Nephron (organoid): ENCODE measurements around the gene NRXN2.
A peak's percentile ranks its signal among the peaks of the same experiment; 100 is the strongest.

Experiments used
- H3K27ac Mint-ChIP-seq, 3 experiments: 2 replicates each; pipeline ENCODE4 v1.8.0; 2020; ENCODE audit warnings: mixed read lengths in 3 of 3, mild to moderate bottlenecking in 2 of 3, moderate library complexity in 1 of 3
- H3K27me3 Mint-ChIP-seq: 2 replicates; pipeline ENCODE4 v1.8.0; 2021; ENCODE audit warnings: low read depth, mild to moderate bottlenecking, moderate library complexity, mixed read lengths
- H3K36me3 Mint-ChIP-seq: 2 replicates; pipeline ENCODE4 v1.8.0; 2020; ENCODE audit warnings: low read depth, mixed read lengths
- H3K4me1 Mint-ChIP-seq: 2 replicates; pipeline ENCODE4 v1.8.0; 2020; ENCODE audit warnings: mixed read lengths
- H3K4me3 Mint-ChIP-seq, 3 experiments: 2 replicates each; pipeline ENCODE4 v1.8.0; 2020; ENCODE audit warnings: mild to moderate bottlenecking in 3 of 3, mixed read lengths in 3 of 3, moderate library complexity in 2 of 3
- H3K9me3 Mint-ChIP-seq: 2 replicates; pipeline ENCODE4 v1.8.0; 2020; ENCODE audit warnings: mixed read lengths
- CTCF ChIP-seq, 3 experiments: fragments of 200-600 bp; sonication (generic); IDR thresholded peaks; one replicate each; pipeline ENCODE4 v1.5.0; 2021; ENCODE audit warnings: antibody characterized with exemption in 3 of 3; ENCODE audit not compliant: unreplicated experiment in 3 of 3

The NRXN2 gene

GRCh38 chr11:64713781-64714363 is 9.1 kb downstream of the NRXN2 start:
- peaks cover 20% of the 10 kb centered on the region for H3K4me1 Mint-ChIP-seq
- H3K9me3 Mint-ChIP-seq = no peaks in the 10 kb centered on the region
- H3K4me3 Mint-ChIP-seq = peak overlapping the region in 2 of 3 experiments; percentile 56 to 70
- no peak for TF ChIP-seq CTCF (IDR thresholded peaks at IDR 0.05; ENCODE audit: unreplicated experiment in 3 of 3)
- no peak overlapping the region for H3K27ac Mint-ChIP-seq
- no peaks in the 10 kb centered on the region for H3K36me3 Mint-ChIP-seq
- peaks cover 88% of the 10 kb centered on the region for H3K27me3 Mint-ChIP-seq

- H3K27ac Mint-ChIP-seq = no peak overlapping the region
- no peak overlapping the region for H3K4me3 Mint-ChIP-seq
- H3K27me3 Mint-ChIP-seq = peaks cover 86% of the 10 kb centered on the region
- no peak for TF ChIP-seq CTCF (IDR thresholded peaks at IDR 0.05; ENCODE audit: unreplicated experiment in 3 of 3)
- peaks cover 20% of the 10 kb centered on the region for H3K4me1 Mint-ChIP-seq
- H3K9me3 Mint-ChIP-seq = no peaks in the 10 kb centered on the region
- no peaks in the 10 kb centered on the region for H3K36me3 Mint-ChIP-seq
These were observed 9.8 kb downstream of the NRXN2 start for GRCh38 chr11:64713016-64713707.

GRCh38 chr11:64712430-64713015 is 10.5 kb downstream of the NRXN2 start:
- Mint-ChIP-seq H3K4me3 (peak overlapping the region; percentile 19 to 59 (median 35)), H3K9me3 (no peaks in the 10 kb centered on the region), H3K36me3 (no peaks in the 10 kb centered on the region), H3K27ac (no peak overlapping the region), H3K4me1 (peaks cover 20% of the 10 kb centered on the region), H3K27me3 (peaks cover 86% of the 10 kb centered on the region)
- no peak for TF ChIP-seq CTCF (IDR thresholded peaks at IDR 0.05; ENCODE audit: unreplicated experiment in 3 of 3)

- Mint-ChIP-seq H3K4me3 (peak overlapping the region; percentile 19 to 59 (median 52)), H3K27me3 (peaks cover 82% of the 10 kb centered on the region), H3K4me1 (peaks cover 20% of the 10 kb centered on the region), H3K27ac (no peak overlapping the region), H3K36me3 (no peaks in the 10 kb centered on the region), H3K9me3 (no peaks in the 10 kb centered on the region)
- TF ChIP-seq CTCF (IDR thresholded peaks at IDR 0.05; ENCODE audit: unreplicated experiment in 3 of 3) = no peak
These were observed 11.0 kb downstream of the NRXN2 start for GRCh38 chr11:64711956-64712362.

- Mint-ChIP-seq H3K27me3 (peaks cover 82% of the 10 kb centered on the region), H3K36me3 (no peaks in the 10 kb centered on the region), H3K9me3 (no peaks in the 10 kb centered on the region), H3K27ac (no peak overlapping the region), H3K4me1 (peaks cover 20% of the 10 kb centered on the region), H3K4me3 (peak overlapping the region in 2 of 3 experiments; percentile 52 to 59)
- TF ChIP-seq CTCF (IDR thresholded peaks at IDR 0.05; ENCODE audit: unreplicated experiment in 3 of 3) = no peak
These were observed 11.7 kb downstream of the NRXN2 start for GRCh38 chr11:64711138-64711955.
